Activated CD4-positive, CD25-positive, alpha-beta regulatory T cell (primary cell): Measurements from ENCODE around the gene ATXN1.
"Not testable (repeated sequence)": the region's sequence is repeated elsewhere in the genome, so short reads cannot be mapped to it uniquely, and the experiment has no call there.

Experiments
- DNase-seq, 4 experiments: peaks; one replicate each; lab custom pipeline; 2025; lab: John Stamatoyannopoulos, UW

Gene ATXN1

DNA sequence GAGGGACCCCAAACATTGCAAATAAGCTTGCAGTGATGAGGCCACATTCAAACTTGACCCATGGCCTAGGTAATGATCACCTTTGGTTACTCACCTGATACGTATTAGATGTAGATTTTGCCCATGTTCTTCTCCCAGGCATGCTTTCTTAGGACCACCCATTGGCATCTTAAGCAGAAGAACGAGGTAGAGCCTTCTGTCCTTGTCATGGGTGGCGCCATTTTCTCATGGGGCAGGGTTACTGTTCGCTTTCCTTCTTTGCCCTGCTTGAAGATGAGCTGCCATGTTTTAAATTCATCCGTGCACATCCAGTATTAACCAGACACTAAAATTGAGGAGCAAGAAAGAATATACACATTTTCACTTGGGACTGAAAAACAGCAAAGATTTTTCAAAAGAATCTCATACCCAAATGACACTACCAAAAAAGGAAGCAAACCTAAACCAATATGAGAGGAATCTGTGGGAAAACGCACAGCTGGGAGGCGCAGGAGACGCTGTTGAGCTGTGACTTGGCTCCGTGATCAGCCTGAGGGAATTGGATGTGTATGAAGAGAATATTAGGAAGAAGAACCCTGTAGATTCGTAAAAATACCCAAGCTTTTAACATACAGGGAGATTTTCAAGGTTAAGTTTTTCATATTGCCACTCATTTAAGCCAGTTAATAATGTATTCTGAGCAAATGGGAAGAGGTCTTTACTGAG is 486.2 kb downstream of the ATXN1 start:
- DNase-seq: no peak

DNA sequence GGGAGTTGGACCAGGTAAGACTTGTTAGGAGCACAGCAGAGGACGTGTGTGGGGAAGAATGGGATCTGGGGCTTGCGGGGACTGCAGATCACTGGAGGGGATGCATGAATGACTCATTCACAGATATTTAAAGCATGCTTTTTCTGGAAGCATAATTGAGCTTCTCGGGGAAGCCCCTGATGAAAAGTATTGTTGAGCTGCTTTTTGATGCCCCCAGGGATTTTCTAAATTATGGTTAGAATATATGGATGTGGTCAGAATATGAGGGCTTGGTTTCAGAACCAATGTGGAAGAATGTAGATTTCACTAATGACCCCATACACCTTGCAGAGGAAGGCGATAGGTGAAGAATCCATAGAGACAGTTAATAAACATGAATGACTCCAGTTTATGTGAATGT is 486.8 kb downstream of the ATXN1 start:
- DNase-seq: no peak

GRCh38 chr6:16273256-16273655 is 488.0 kb downstream of the ATXN1 start:
- no peak for DNase-seq

DNA sequence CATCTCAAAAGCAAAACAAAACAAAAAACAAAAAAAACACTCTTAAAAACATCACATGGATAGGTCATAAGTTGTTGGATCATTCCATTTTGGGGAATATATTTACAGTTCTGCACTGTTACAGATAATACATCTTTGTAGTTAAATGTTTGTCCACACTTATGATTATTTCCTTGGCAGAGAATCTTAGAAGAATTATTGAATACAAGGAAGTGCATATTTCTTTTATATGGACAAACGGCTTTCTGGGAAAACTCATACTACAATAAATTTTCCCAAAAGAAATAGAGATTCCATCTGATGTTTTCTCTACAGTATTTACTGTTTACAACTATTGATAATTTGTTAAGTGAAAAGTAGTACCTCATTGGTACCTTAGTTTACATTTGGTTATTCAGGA is 489.1 kb downstream of the ATXN1 start:
- DNase-seq: no peak

- DNase-seq: no peak
Measured at GRCh38 chr6:16271428-16271827, 489.8 kb downstream of the ATXN1 start.

GRCh38 chr6:16270178-16270794 is 491.0 kb downstream of the ATXN1 start:
- no peak for DNase-seq

GRCh38 chr6:16269442-16270070 is 491.7 kb downstream of the ATXN1 start:
- not testable (repeated sequence) for DNase-seq

GRCh38 chr6:16267428-16268263 is 493.6 kb downstream of the ATXN1 start:
- no peak for DNase-seq

DNA sequence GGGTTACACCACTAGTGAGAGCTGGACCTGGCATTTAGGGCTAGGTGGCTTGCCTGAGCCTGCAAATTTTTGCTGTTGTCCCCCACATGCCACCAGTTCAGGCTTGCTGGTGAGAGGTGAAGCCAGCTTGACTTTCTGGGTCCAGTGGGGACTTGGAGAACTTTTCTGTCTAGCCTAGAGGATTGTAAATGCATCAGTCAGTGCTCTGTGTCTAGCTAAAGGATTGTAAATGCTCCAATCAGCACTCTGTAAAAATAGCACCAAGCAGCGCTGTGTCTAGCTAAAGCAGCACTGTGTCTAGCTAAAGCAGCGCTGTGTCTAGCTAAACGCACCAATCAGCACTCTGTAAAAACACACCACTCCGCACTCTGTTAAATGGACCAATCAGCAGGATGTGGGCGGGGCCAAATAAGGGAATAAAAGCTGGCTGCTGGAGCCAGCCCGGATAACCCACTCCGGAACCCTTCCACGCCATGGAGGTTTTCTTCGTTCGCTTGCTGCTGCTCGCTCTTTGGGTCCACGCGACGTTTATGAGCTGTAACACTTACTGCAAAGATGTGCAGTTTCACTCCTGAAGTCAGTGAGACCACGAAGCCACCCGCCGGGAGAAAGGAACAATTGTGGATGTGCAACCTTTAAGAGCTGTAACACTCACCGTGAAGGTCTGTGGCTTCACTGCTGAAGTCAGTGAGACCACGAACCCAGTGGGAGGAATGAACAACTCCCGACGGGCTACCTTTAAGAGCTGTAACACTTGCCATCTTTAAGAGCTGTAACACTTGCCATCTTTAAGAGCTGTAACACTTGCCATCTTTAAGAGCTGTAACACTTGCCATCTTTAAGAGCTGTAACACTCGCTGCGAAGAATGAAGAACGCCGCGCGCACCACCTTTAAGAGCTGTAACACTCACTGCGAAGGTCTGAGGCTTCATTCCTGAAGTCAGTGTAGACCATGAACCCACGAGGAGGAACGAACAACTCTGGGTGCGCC is 495.6 kb downstream of the ATXN1 start:
- DNase-seq: no peak

- DNase-seq: no peak
Measured at GRCh38 chr6:16264785-16265184, 496.5 kb downstream of the ATXN1 start.

GRCh38 chr6:16263464-16264099 is 497.7 kb downstream of the ATXN1 start:
- not testable (repeated sequence) for DNase-seq

- not testable (repeated sequence) for DNase-seq
Measured at GRCh38 chr6:16262773-16263172, 498.5 kb downstream of the ATXN1 start.

GRCh38 chr6:16260602-16261001 is 500.7 kb downstream of the ATXN1 start:
- DNase-seq: not testable (repeated sequence)

- DNase-seq: not testable (repeated sequence)
Measured at GRCh38 chr6:16259604-16260003, 501.7 kb downstream of the ATXN1 start.

DNA sequence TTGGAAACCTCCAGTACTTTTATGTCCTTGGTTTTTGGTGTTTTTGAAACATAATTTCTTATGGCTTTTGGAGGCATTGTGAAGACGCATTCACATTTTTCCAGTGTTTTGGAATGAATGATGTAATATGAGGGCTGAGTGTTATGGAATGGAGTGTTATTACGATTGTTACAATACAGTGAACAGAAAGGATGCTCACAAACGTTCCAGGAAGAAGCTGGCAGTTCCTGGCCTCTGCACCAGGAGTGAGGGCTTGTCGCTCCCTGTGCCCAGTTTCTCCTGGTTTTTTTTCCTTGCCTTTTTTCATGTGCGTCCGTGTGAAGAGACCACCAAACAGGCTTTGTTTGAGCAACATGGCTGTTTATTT is 502.6 kb downstream of the ATXN1 start:
- no peak for DNase-seq

DNA sequence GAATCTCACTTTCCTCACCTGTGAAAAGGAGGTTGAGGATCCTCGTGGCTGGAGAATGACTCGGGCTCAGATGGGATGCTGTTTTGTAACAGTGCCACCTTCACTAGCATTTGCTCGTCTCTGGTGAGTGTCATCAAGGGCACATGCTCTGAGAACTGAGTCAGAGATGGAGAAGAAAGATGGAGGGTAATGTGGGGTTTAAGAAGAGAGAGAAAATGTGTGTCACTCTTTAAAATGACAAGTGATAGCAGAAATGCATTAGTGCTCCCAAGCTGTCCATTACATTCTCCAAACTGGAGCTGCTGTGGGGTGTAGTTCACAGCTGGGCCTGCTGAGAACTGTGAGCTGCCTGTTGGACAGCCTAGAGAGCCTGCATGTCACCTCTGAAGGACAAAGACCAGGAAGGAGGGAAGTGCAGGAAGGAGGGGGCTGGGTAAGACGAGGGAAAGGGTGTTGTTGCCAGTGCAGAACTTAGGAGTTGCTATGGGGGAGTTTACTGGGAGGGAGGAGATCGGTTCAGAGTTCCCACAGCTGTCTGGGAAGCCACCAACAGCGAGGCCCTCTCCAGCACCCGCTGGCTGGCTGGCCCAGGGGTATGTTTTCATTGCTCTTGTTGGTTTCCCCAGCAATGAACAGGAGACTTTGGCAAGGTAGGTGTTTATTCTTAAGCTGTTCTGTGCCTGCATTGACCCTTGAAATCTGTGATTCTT is 503.1 kb downstream of the ATXN1 start:
- DNase-seq: no peak

GRCh38 chr6:16256781-16257180 is 504.5 kb downstream of the ATXN1 start:
- no peak for DNase-seq

- no peak for DNase-seq
Measured at GRCh38 chr6:16254535-16254934, 506.7 kb downstream of the ATXN1 start.

- no peak for DNase-seq
Measured at GRCh38 chr6:16253399-16254144, 507.7 kb downstream of the ATXN1 start.
